ENCODE data around the gene TP53INP2.
"Not testable (repeated sequence)": the region's sequence is repeated elsewhere in the genome, so short reads cannot be mapped to it uniquely, and the experiment has no call there.

Gene TP53INP2

GRCh38 chr20:34705397-34706301, 1.5 kb downstream of the TP53INP2 start:
- DNase-seq (ENCODE audit: low spot score), result peak; percentile 25

GRCh38 chr20:34706302-34706875, 2.2 kb downstream of the TP53INP2 start:
- no peak for DNase-seq (ENCODE audit: low spot score)

- DNase-seq (ENCODE audit: low spot score), result no peak
Observed at GRCh38 chr20:34706912-34707784, 3.0 kb downstream of the TP53INP2 start.

- peak; percentile 50 for DNase-seq (ENCODE audit: low spot score)
Observed at GRCh38 chr20:34708621-34709043, 4.5 kb downstream of the TP53INP2 start.

- peak; percentile 83 for DNase-seq (ENCODE audit: low spot score)
Observed at GRCh38 chr20:34709044-34709830, 5.1 kb downstream of the TP53INP2 start.

GRCh38 chr20:34709831-34710567, 5.9 kb downstream of the TP53INP2 start:
- DNase-seq (ENCODE audit: low spot score), result no peak

- no peak for DNase-seq (ENCODE audit: low spot score)
Observed at GRCh38 chr20:34710568-34710839, 6.4 kb downstream of the TP53INP2 start.

- DNase-seq (ENCODE audit: low spot score), result peak; percentile 37
Observed at GRCh38 chr20:34710861-34711574, 6.9 kb downstream of the TP53INP2 start.

GRCh38 chr20:34711813-34712430, 7.8 kb downstream of the TP53INP2 start:
- DNase-seq (ENCODE audit: low spot score), result no peak

- no peak for DNase-seq (ENCODE audit: low spot score)
Observed at GRCh38 chr20:34712525-34713192, 8.5 kb downstream of the TP53INP2 start.

- no peak for DNase-seq (ENCODE audit: low spot score)
Observed at GRCh38 chr20:34713194-34713943, 9.2 kb downstream of the TP53INP2 start.

- DNase-seq (ENCODE audit: low spot score), result not testable (repeated sequence)
Observed at GRCh38 chr20:34713944-34714515, 9.9 kb downstream of the TP53INP2 start.

GRCh38 chr20:34715384-34715783, 11.2 kb downstream of the TP53INP2 start:
- DNase-seq (ENCODE audit: low spot score), result no peak

- DNase-seq (ENCODE audit: low spot score), result no peak
Observed at GRCh38 chr20:34716921-34717229, 12.7 kb downstream of the TP53INP2 start.

GRCh38 chr20:34717230-34718095, 13.3 kb downstream of the TP53INP2 start:
- no peak for DNase-seq (ENCODE audit: low spot score)

GRCh38 chr20:34719242-34720017, 15.3 kb downstream of the TP53INP2 start:
- not testable (repeated sequence) for DNase-seq (ENCODE audit: low spot score)

- peak; percentile 92 for DNase-seq (ENCODE audit: low spot score)
Observed at GRCh38 chr20:34720266-34720665, 16.1 kb downstream of the TP53INP2 start.

Measured in cerebellar cortex (tissue), 1 donor.